Cardiac septum (tissue), 1 donor: ENCODE measurements around the gene WNK1. TPM values are rescaled to one million over a fixed set of nuclear protein-coding genes. Genes with fewer than 3 reads are reported as not detected.
"Not testable (repeated sequence)": the region's sequence is repeated elsewhere in the genome, so short reads cannot be mapped to it uniquely, and the experiment has no call there.

Source experiments
- DNase-seq: peaks from one replicate; pipeline ENCODE4 v3.0.0-alpha.2; 2020; ENCODE audit warnings: low spot score
- intact Hi-C: fragments of 100-400 bp; cut with DNase I; formaldehyde crosslinking; loops from one replicate; pipeline ENCODE4 v1.14.0; 2022
- total RNA-seq: library from RNA; stranded (reverse); fragmentation: NEBNext Ultra II Directional; extraction: Animal tissue kit (Norgen Biotek cat#: 25700); gene quantifications from one replicate; pipeline ENCODE4 v1.2.1, GENCODE V29; 2021
- donor health status: DM: no; HTN: no; CAD: no.

The WNK1 gene
- total RNA-seq, 1 donor from 2014 or later = 227 TPM

GRCh38 chr12:846421-846820, 94.0 kb downstream of the WNK1 start:
- intact Hi-C loops = loop anchor here (10.0 kb wide), 1 partner anchor 48 kb away; no protein-coding TSS in a partner anchor
- DNase-seq = no peak

- intact Hi-C loops = loop anchor here (10.0 kb wide), 1 partner anchor 46 kb away; no protein-coding TSS in a partner anchor
- DNase-seq = no peak
Observed at GRCh38 chr12:848173-848865, 95.9 kb downstream of the WNK1 start.

- no peak for DNase-seq
- intact Hi-C loops = loop anchor here (10.0 kb wide), 1 partner anchor 46 kb away; no protein-coding TSS in a partner anchor
Observed at GRCh38 chr12:848882-849527, 96.6 kb downstream of the WNK1 start.

GRCh38 chr12:849733-850437, 97.5 kb downstream of the WNK1 start:
- not testable (repeated sequence) for DNase-seq
- intact Hi-C loops = loop anchor here (10.0 kb wide), 1 partner anchor 45 kb away; no protein-coding TSS in a partner anchor

DNA sequence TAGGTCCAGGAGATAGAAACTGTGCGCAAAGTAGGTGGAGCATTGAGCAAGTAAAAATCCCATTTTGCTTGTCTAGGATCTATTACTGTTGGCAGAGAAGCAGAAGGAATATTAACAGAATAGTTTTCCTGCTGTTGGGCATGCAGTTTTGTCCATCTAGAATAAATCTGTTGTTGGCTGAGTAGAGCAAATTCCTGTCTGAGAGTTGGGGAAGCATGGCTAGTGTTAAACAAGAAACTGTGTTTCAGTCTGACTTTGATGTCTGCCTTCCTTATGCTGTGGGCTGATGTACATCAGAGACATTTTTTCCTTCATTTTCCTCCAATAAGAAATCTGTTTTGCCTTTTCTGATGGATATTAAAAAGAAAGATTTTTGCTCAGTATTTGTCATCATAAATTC, 99.0 kb downstream of the WNK1 start:
- intact Hi-C loops = no loop called here
- no peak for DNase-seq

- intact Hi-C loops = no loop called here
- DNase-seq = no peak
Observed at GRCh38 chr12:851913-852312, 99.5 kb downstream of the WNK1 start.

- intact Hi-C loops = no loop called here
- DNase-seq = no peak
Observed at GRCh38 chr12:852864-853263, 100.5 kb downstream of the WNK1 start.

DNA sequence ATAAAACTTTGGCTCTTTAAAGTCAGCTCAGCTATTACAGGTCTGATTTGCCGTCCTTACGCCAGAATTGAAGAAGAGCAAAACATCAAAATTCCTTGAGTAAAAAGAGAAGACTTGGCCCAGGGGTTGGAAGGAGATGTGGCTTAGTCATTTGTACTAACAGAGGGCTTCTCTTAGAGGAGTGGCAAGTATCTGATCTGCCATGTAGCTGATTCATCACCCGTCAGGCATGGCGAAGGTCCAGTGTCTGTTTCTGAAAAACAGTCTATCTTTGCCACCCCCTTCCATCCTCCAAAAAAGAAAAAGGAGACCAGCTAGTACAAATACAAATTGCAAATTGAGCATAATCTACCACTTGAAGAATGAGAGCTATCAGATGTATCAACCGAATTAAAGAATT, 105.2 kb downstream of the WNK1 start:
- intact Hi-C loops = no loop called here
- no peak for DNase-seq

- intact Hi-C loops = no loop called here
- DNase-seq = no peak
Observed at GRCh38 chr12:862303-862911, 110.0 kb downstream of the WNK1 start.

GRCh38 chr12:863285-863684, 110.9 kb downstream of the WNK1 start:
- intact Hi-C loops = no loop called here
- no peak for DNase-seq

- intact Hi-C loops = no loop called here
- no peak for DNase-seq
Observed at GRCh38 chr12:865614-866013, 113.2 kb downstream of the WNK1 start.

DNA sequence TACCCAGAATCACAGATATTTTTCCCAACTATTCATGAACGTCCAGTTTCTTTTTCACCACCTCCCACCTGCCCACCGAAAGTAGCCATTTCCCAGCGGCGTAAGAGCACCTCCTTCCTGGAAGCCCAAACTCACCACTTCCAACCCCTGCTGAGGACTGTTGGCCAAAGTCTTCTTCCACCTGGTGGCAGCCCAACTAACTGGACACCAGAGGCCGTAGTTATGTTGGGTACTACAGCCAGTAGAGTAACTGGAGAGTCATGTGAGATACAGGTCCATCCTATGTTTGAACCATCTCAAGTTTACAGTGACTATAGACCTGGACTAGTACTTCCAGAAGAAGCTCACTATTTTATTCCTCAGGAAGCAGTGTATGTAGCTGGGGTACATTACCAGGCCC, 115.5 kb downstream of the WNK1 start:
- intact Hi-C loops = no loop called here
- no peak for DNase-seq

DNA sequence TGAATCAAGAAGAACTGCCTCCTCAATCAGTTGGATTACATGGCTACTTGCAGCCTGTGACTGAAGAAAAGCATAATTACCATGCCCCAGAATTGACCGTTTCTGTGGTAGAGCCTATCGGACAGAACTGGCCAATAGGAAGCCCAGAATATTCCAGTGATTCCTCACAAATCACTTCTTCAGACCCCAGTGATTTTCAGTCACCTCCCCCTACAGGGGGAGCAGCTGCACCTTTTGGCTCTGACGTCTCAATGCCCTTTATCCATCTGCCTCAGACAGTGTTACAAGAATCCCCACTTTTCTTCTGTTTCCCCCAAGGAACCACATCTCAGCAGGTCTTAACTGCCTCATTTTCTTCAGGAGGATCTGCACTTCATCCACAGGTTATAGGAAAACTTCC, 116.3 kb downstream of the WNK1 start:
- no peak for DNase-seq
- intact Hi-C loops = no loop called here

DNA sequence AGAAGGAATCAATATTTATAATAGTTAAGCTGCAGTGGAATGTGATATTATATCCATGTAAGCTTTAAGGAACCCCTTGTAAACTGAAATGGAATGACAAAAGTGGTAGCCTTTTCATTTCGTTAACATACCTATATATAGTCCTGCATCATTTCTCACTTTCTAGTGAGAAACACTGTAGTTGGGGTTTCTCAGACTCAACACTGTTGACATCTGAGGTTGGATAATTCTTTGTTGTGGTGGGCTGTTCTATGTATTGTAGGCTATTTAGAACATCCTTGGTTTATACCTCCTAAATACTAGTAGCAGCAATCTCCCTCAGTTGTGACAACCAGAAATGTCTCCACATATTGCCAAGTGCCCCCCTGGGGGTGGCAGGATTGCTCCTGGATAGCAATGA, 118.0 kb downstream of the WNK1 start:
- no peak for DNase-seq
- intact Hi-C loops = no loop called here

- intact Hi-C loops = no loop called here
- no peak for DNase-seq
Observed at GRCh38 chr12:873954-874353, 121.6 kb downstream of the WNK1 start.

DNA sequence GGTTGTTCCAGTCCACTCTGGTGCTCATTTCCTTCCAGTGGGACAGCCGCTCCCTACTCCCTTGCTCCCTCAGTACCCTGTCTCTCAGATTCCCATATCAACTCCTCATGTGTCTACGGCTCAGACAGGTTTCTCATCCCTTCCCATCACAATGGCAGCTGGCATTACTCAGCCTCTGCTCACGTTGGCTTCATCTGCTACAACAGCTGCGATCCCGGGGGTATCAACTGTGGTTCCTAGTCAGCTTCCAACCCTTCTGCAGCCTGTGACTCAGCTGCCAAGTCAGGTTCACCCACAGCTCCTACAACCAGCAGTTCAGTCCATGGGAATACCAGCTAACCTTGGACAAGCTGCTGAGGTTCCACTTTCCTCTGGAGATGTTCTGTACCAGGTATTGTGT, 127.3 kb downstream of the WNK1 start:
- intact Hi-C loops = loop anchor here (10.0 kb wide), 1 partner anchor 315 kb away; no protein-coding TSS in a partner anchor
- no peak for DNase-seq

DNA sequence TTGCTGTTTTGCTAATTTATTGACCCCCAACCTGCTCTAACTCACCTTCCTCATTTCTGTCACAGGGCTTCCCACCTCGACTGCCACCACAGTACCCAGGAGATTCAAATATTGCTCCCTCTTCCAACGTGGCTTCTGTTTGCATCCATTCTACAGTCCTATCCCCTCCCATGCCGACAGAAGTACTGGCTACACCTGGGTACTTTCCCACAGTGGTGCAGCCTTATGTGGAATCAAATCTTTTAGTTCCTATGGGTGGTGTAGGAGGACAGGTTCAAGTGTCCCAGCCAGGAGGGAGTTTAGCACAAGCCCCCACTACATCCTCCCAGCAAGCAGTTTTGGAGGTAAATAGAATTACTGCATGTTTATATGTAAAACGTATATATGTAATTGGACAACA, 128.3 kb downstream of the WNK1 start:
- intact Hi-C loops = loop anchor here (10.0 kb wide), 1 partner anchor 316 kb away; no protein-coding TSS in a partner anchor
- no peak for DNase-seq

- DNase-seq = no peak
- intact Hi-C loops = loop anchor here (10.0 kb wide), 1 partner anchor 320 kb away; no protein-coding TSS in a partner anchor
Observed at GRCh38 chr12:884746-885414, 132.5 kb downstream of the WNK1 start.

- DNase-seq = no peak
- intact Hi-C loops = loop anchor here (10.0 kb wide), 1 partner anchor 321 kb away; no protein-coding TSS in a partner anchor
Observed at GRCh38 chr12:885701-886100, 133.3 kb downstream of the WNK1 start.
